HepG2 (cell line): ENCODE data around the gene INO80B. TPM values are rescaled to one million over a fixed set of nuclear protein-coding genes. Genes with fewer than 3 reads are reported as not detected.

Source experiments
- BCLAF1 ChIP-seq: fragments of 450-650 bp; IDR thresholded peaks from 2 replicates; pipeline ENCODE4 v1.6.1; 2017; ENCODE audit warnings: mild to moderate bottlenecking
- BRD4 ChIP-seq: sonication (generic); formaldehyde crosslinking; IDR thresholded peaks from 2 replicates; pipeline ENCODE4 v1.4.0; 2020; ENCODE audit warnings: missing genetic modification reagents
- CENPBD1 ChIP-seq: sonication (generic); formaldehyde crosslinking; IDR thresholded peaks from 2 replicates; pipeline ENCODE4 v1.8.0; 2022; ENCODE audit warnings: missing genetic modification reagents, low read depth, mild to moderate bottlenecking, borderline replicate concordance
- EP300 ChIP-seq, 3 experiments: sonication (generic) in 1 of 3; formaldehyde crosslinking in 1 of 3; IDR thresholded peaks; 2 replicates each; pipeline versions ENCODE4 v1.5.1 to v1.6.1; 2011 to 2020; ENCODE audit warnings: low read depth in 2 of 3, low read length in 2 of 3, borderline replicate concordance in 1 of 3, improper control_type of control experiment in 1 of 3, mild to moderate bottlenecking in 1 of 3, missing genetic modification reagents in 1 of 3, moderate library complexity in 1 of 3
- ETV5 ChIP-seq: IDR thresholded peaks from 2 replicates; pipeline ENCODE4 v1.6.1; 2018; ENCODE audit warnings: missing biosample characterization, missing genetic modification reagents, inconsistent platforms, borderline replicate concordance
- GZF1 ChIP-seq: sonication (generic); formaldehyde crosslinking; IDR thresholded peaks from 2 replicates; pipeline ENCODE4 v1.5.1; 2020; ENCODE audit warnings: mild to moderate bottlenecking, missing genetic modification reagents
- ISL2 ChIP-seq: sonication (generic); formaldehyde crosslinking; IDR thresholded peaks from 2 replicates; pipeline ENCODE4 v1.5.0; 2020; ENCODE audit warnings: missing genetic modification reagents
- KAT7 ChIP-seq: IDR thresholded peaks from 2 replicates; pipeline ENCODE4 v1.6.1; 2018; ENCODE audit warnings: borderline replicate concordance, missing compliant biosample characterization
- NFYC ChIP-seq: IDR thresholded peaks from 2 replicates; pipeline ENCODE4 v1.6.1; 2016; ENCODE audit warnings: missing genetic modification reagents, missing compliant biosample characterization
- PTBP1 ChIP-seq: fragments of 200-400 bp; formaldehyde crosslinking; IDR thresholded peaks from 2 replicates; pipeline ENCODE4 v1.6.1; 2018; ENCODE audit warnings: low read length, low read depth; ENCODE audit not compliant: poor library complexity, severe bottlenecking
- RBAK ChIP-seq: sonication (generic); formaldehyde crosslinking; IDR thresholded peaks from 2 replicates; pipeline ENCODE4 v1.5.1; 2020; ENCODE audit warnings: mild to moderate bottlenecking, missing genetic modification reagents
- SMAD1 ChIP-seq: sonication (generic); formaldehyde crosslinking; IDR thresholded peaks from 2 replicates; pipeline ENCODE4 v1.4.0; 2020; ENCODE audit warnings: missing genetic modification reagents, low read depth, mild to moderate bottlenecking, borderline replicate concordance
- SP2 ChIP-seq: sonication (generic); formaldehyde crosslinking; IDR thresholded peaks from 2 replicates; pipeline ENCODE4 v1.5.1; 2020; ENCODE audit warnings: mild to moderate bottlenecking, missing genetic modification reagents
- TCF7L2 ChIP-seq: IDR thresholded peaks from 2 replicates; pipeline ENCODE4 v1.6.1; 2011; ENCODE audit warnings: mild to moderate bottlenecking, low read depth, low read length, moderate library complexity
- TRAFD1 ChIP-seq: sonication (generic); formaldehyde crosslinking; IDR thresholded peaks from 2 replicates; pipeline ENCODE4 v1.5.1; 2020; ENCODE audit warnings: missing genetic modification reagents, mild to moderate bottlenecking, borderline replicate concordance
- ZBTB46 ChIP-seq: sonication (generic); formaldehyde crosslinking; IDR thresholded peaks from 2 replicates; pipeline ENCODE4 v1.4.0; 2020; ENCODE audit warnings: mild to moderate bottlenecking, missing genetic modification reagents, borderline replicate concordance
- ZFP1 ChIP-seq: IDR thresholded peaks from 2 replicates; pipeline ENCODE4 v1.6.1; 2016
- ZNF343 ChIP-seq: sonication (generic); formaldehyde crosslinking; IDR thresholded peaks from 2 replicates; pipeline ENCODE4 v1.4.0; 2020; ENCODE audit warnings: mild to moderate bottlenecking, missing genetic modification reagents
- ZNF547 ChIP-seq: sonication (generic); formaldehyde crosslinking; IDR thresholded peaks from 2 replicates; pipeline ENCODE4 v1.5.1; 2020; ENCODE audit warnings: mild to moderate bottlenecking, missing genetic modification reagents
- ZNF780A ChIP-seq: sonication (generic); formaldehyde crosslinking; IDR thresholded peaks from 2 replicates; pipeline ENCODE4 v1.8.0; 2022; ENCODE audit warnings: mild to moderate bottlenecking, missing genetic modification reagents, moderate library complexity
- ZNF878 ChIP-seq: sonication (generic); formaldehyde crosslinking; IDR thresholded peaks from 2 replicates; pipeline ENCODE4 v1.8.1; 2023; ENCODE audit warnings: mild to moderate bottlenecking, missing genetic modification reagents, moderate library complexity
- ZSCAN20 ChIP-seq: sonication (generic); formaldehyde crosslinking; IDR thresholded peaks from 2 replicates; pipeline ENCODE4 v1.4.0; 2020; ENCODE audit warnings: missing genetic modification reagents, mild to moderate bottlenecking, borderline replicate concordance
- polyA plus RNA-seq, 8 experiments: library from polyadenylated mRNA; depleted of rRNA in 3 of 8; stranded (reverse) in 7 of 8; unstranded in 1 of 8; fragments of >200 nt; fragmentation: Illumina TruSeq in 4 of 8; extraction: Trizol in 4 of 8; gene quantifications; 2 replicates each; pipeline versions ENCODE4 v1.2.1 to v1.2.3, GENCODE V29; 2011 to 2016; ENCODE audit warnings: low read depth in 4 of 8, missing spikeins in 1 of 8, mixed read lengths in 1 of 8; ENCODE audit not compliant: insufficient read depth in 1 of 8
- total RNA-seq, 5 experiments: library from RNA; depleted of rRNA; stranded (reverse); fragments of >200 nt; fragmentation: Illumina TruSeq; extraction: Trizol; gene quantifications; 2 replicates each; pipeline ENCODE4 v1.2.3, GENCODE V29; 2016; ENCODE audit warnings: low read depth in 1 of 5

Gene INO80B
- total and polyA plus RNA-seq, 2 of the 13 experiments (the other 11 are each of a cell fraction or from before 2014, with no cell fraction given), result 6.2 to 14.5 TPM

- TF ChIP-seq ETV5 (CRISPR knock-in tag), result no peak
- TF ChIP-seq ZSCAN20 (CRISPR knock-in tag), result 0 out of 2 replicates have a peak, but pooled peaks have one; percentile 58
- TF ChIP-seq SP2 (CRISPR knock-in tag), result peak; percentile 67
- TF ChIP-seq ZBTB46 (CRISPR knock-in tag), result no peak; the same call in 1 of the 2 replicates
- TF ChIP-seq BCLAF1, result no peak
- TF ChIP-seq ZNF780A (CRISPR knock-in tag), result no peak; the same call in none of the 2 replicates
- TF ChIP-seq CENPBD1 (CRISPR knock-in tag), result peak; percentile 96
- TF ChIP-seq TRAFD1 (CRISPR knock-in tag), result peak; percentile 10; the same call in 1 of the 2 replicates
- TF ChIP-seq RBAK, result no peak
- TF ChIP-seq SMAD1 (CRISPR knock-in tag), result peak; percentile 92; the same call in 1 of the 2 replicates
- TF ChIP-seq NFYC (CRISPR knock-in tag), result peak; percentile 54
- peak; percentile 64; the same call in 1 of the 2 replicates for TF ChIP-seq ZNF878 (CRISPR knock-in tag)
- TF ChIP-seq KAT7 (CRISPR knock-in tag), result peak; percentile 93; the same call in 1 of the 2 replicates
- peak; percentile 50; the same call in 1 of the 2 replicates for TF ChIP-seq ISL2
- TF ChIP-seq EP300 (IDR thresholded peaks at IDR 0.05; ENCODE audit: low read depth in 2 of 2, low read length in 2 of 2), result 0 out of 4 replicates have a peak, but pooled peaks of 1 of the 2 experiments have one; percentile 31
- TF ChIP-seq EP300 (CRISPR knock-in tag; IDR thresholded peaks at IDR 0.05; ENCODE audit: borderline replicate concordance), result 0 out of 2 replicates have a peak, but pooled peaks have one; percentile 30
- TF ChIP-seq PTBP1, result no peak
- no peak; the same call in 1 of the 2 replicates for TF ChIP-seq ZNF343
- no peak for TF ChIP-seq TCF7L2
- TF ChIP-seq ZFP1 (CRISPR knock-in tag), result peak; percentile 88
- peak; percentile 89 for TF ChIP-seq ZNF547 (CRISPR knock-in tag)
- TF ChIP-seq GZF1 (CRISPR knock-in tag), result peak; percentile 77
- TF ChIP-seq BRD4, result peak; percentile 68
Observed at GRCh38 chr2:74482801-74483674, 28.2 kb downstream of the INO80B start, which contains the start of the genes CCDC142 and TTC31 (continued).
